ENCODE results near the gene ME1. TPM values are rescaled to one million over a fixed set of nuclear protein-coding genes. Genes with fewer than 3 reads are reported as not detected.

The ME1 gene
- total RNA-seq, 1 experiment from 2014 or later = 40.5 TPM

- Histone ChIP-seq H3K36me3 (ENCODE audit: control insufficient read depth in 1 of 2, insufficient read depth in 2 of 2, low read length in 2 of 2) (peaks cover 40 to 44% of the 10 kb centered on the region in 2 experiments), H3K9me2 (ENCODE audit: insufficient read depth) (no peaks in the 10 kb centered on the region), H3K79me2 (ENCODE audit: insufficient read depth, low read length) (no peaks in the 10 kb centered on the region), H2AFZ (ENCODE audit: low read depth, low read length, poor library complexity, severe bottlenecking) (no peak overlapping the region), H3K27me3 (ENCODE audit: insufficient read depth, low read length) (no peaks in the 10 kb centered on the region), H4K20me1 (ENCODE audit: insufficient read depth) (no peaks in the 10 kb centered on the region), H3K4me3 (replicated peaks in 1 of 2; ENCODE audit: low read depth in 1 of 2, low read length in 2 of 2) (no peak overlapping the region), H3K9ac (ENCODE audit: low read length) (no peak overlapping the region), H3K4me1 (ENCODE audit: control insufficient read depth in 1 of 2, insufficient read depth in 2 of 2, low read length in 2 of 2) (no peaks in the 10 kb centered on the region), H3K27ac (ENCODE audit: low read depth, low read length) (no peak overlapping the region), H3K9me3 (ENCODE audit: control insufficient read depth in 1 of 2, insufficient read depth in 1 of 2, low read depth in 1 of 2, low read length in 2 of 2) (no peaks in the 10 kb centered on the region), H3K4me2 (ENCODE audit: low read length) (no peak overlapping the region)
- TF ChIP-seq EZH2 (IDR thresholded peaks at IDR 0.05) (no peak), YY1 (IDR thresholded peaks at IDR 0.05; ENCODE audit: extremely low read depth, insufficient replicate concordance, low read depth, low read length) (no peak), SRF (IDR thresholded peaks at IDR 0.05; ENCODE audit: low read depth) (no peak), EZH2phosphoT487 (IDR thresholded peaks at IDR 0.05; ENCODE audit: borderline replicate concordance) (no peak), CEBPB (IDR thresholded peaks at IDR 0.05; ENCODE audit: low read depth) (no peak), REST (IDR thresholded peaks at IDR 0.05; ENCODE audit: low read depth) (no peak), FOSL1 (IDR thresholded peaks at IDR 0.05; ENCODE audit: low read depth) (no peak), MAX (IDR thresholded peaks at IDR 0.05) (no peak), RAD21 (IDR thresholded peaks at IDR 0.05; ENCODE audit: low read depth) (no peak)
- POLR2A ChIA-PET = no interaction called here
- DNase-seq (ENCODE audit: low read depth, low spot score) (no peak), ATAC-seq (no peak)
- intact Hi-C loops (cut with micrococcal nuclease) = no loop called here
- RAD21 ChIA-PET (ENCODE audit: low non-redundant PET in 1 of 2, low total read pairs in 2 of 2, uncharacterized antibody in 2 of 2, unreplicated experiment in 2 of 2) = no interaction called here
- CTCF ChIA-PET = no interaction called here
- no TSS peak for BruUV-seq (replicated peaks)
Measured at GRCh38 chr6:83182114-83182513, 248.7 kb downstream of the ME1 start.
